MV-4-11 (cell line): ENCODE measurements around the gene STK31.
"Not testable (repeated sequence)": the region's sequence is repeated elsewhere in the genome, so short reads cannot be mapped to it uniquely, and the experiment has no call there.

ENCODE experiments used
- DNase-seq: peaks from one replicate; lab custom pipeline; 2025; lab: John Stamatoyannopoulos, UW

The STK31 gene

DNA sequence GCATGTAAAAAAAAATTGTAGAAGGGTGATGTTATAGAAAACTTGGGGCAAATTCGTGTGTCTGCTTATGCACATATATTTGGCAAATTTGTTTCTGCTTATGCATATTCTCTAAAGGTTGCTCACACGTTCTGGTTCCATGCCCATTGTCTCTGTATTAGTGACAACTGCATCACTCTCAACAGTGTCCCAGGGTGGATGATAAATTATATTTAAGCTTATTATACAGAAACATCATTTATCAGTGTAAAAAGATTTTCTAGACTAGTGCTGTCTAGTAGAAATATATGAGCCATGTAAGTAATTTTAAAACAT lies 4.1 kb downstream of the STK31 start:
- DNase-seq = no peak

- DNase-seq = no peak
These were observed 4.6 kb downstream of the STK31 start for GRCh38 chr7:23714579-23714978.

- no peak for DNase-seq
These were observed 5.1 kb downstream of the STK31 start for GRCh38 chr7:23715099-23715498.

GRCh38 chr7:23717788-23718187 lies 7.8 kb downstream of the STK31 start:
- no peak for DNase-seq

DNA sequence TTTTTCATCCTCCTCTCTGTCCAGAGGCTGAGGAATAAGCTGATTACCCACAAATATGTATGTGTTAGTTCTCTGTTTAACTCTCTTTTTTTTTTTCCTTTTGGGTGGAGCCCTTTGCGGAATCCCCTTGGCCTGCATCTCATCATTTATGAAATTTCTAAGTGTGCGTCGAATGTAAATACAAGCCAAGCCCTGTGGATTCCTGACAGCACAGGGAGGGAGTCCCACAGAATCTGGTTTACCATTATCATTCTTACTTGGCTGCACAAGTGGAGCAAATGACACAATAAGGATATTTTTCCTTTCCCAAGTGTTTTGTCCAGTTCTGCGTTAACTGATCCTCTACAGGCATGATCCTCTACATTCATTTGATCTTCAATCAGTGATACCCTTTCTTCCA lies 11.4 kb downstream of the STK31 start:
- no peak for DNase-seq

- DNase-seq = not testable (repeated sequence)
These were observed 12.7 kb downstream of the STK31 start for GRCh38 chr7:23722587-23723216.

GRCh38 chr7:23724113-23724512 lies 14.1 kb downstream of the STK31 start:
- DNase-seq = not testable (repeated sequence)

DNA sequence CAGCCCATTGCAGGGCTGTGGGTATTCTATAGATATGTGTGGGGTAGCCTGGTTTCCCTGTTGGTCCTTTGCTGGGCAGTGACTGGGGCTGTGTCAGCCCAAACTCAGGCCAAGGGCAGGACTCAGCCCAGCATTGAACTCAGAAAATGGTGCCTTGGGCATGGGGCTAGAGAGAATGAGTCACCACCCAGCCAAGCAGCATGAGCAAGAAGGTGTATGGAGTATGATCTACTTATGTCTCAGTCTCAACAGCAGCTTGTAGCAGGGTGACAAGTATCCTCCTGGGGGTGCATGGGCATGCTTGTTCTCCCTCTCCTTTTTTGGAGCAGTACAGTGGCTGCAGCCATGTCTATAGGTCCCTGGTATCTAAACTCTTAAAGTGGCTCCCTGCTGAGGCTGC lies 32.0 kb downstream of the STK31 start:
- DNase-seq = no peak

DNA sequence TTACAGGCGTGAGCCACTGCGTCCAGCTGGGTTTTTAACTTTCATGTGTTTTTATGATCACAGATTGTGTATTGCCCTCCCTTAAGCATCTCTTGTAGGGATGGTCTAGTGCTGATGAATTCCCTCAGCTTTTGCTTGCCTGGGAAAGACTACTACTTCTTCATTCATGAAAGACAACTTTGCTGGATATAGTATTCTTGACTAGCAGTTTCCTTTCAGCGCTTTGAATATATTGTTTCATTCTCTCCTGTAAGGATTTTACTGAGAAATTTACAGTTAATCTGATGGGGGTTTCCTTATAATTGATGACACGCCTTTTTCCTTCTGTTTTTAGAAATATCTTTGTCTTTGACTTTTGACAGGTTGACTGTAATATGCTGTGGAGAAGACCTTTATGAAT lies 33.2 kb downstream of the STK31 start:
- DNase-seq = no peak

DNA sequence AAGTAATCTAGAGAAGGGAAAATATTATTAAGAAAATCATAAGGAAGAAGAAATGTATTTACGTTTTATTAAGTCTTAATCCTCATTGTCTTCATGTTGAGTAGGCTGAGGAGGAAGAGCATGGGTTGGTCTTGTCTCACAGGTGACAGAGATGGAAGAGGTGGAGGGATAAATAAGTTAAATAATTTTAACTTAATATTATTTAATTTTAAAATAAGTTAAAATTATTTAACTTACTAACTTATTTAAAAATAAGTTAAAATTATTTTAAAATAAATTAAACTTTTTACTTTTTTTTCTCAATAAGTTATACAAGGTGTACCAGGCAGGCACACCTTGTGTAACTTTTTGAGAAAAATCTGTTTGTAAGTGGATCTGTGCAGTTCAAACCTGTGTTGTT lies 36.6 kb downstream of the STK31 start:
- no peak for DNase-seq

DNA sequence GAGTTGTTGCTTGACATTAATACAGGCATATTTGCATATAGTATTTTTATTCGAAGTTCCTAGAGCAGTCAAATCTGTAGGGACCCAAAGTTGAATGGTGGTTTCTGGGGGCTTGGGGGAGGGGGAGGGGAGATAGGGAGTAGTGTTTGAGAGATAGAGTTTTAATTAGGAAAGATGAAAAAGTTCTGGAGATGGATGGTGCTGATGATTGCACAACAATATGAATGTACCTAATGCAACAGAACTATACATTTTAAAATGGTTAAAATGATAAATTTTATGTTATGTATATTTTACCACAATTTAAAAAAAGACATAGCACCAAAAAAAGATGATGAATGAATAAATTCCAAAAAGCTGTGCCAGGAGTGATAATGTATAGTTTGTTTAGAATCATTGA lies 41.8 kb downstream of the STK31 start:
- DNase-seq = no peak

DNA sequence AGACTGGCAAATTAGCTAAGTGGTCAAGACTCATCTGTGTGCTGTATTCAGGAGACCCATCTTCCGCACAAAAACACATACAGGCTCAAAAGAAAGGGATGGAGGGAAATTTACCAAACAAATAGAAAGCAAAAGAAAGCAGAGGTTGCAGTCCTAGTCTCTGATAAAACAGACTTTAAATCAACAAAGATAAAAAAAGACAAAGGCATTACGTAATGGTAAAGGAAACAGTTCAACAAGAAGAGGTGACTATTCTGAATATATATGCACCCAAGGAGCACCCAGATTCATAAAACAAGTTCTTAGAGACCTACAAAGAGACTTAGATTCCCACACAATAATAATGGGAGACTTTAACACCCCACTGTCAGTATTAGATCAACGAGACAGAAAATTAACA lies 48.8 kb downstream of the STK31 start:
- not testable (repeated sequence) for DNase-seq

DNA sequence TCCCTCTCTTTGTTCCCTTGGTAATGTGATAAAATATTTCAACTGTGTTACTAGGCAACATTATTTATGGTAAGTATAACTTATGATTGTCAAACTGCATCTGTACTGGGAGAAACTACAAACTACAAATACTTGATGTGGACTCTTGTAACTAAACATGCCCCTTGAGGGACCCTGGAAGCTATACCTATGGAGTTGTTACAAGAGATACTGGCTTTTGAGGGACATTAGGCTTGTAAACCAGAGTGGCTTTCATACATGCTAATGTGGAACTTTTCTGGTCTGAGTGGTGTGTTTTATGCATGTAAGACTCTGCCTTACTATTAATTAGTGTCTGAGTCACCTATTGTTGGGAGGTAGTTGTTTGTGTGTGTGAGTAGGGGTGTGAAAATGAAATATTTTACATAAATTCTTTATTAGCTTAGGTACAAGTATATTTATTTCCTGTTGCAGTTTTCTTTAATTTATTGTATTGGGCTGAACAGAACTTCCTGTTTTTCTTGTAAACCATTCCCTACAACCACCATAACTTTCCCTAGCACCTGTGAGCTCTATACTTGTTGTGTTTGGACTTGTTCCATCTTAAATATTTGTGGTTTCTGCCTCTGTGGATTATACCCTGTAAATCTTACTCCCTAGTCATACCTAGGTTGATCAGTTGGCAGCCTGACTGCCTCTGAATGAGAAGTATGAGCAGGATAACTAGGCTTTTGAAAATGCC lies 49.8 kb downstream of the STK31 start:
- no peak for DNase-seq

GRCh38 chr7:23765943-23766342 lies 55.9 kb downstream of the STK31 start:
- no peak for DNase-seq

DNA sequence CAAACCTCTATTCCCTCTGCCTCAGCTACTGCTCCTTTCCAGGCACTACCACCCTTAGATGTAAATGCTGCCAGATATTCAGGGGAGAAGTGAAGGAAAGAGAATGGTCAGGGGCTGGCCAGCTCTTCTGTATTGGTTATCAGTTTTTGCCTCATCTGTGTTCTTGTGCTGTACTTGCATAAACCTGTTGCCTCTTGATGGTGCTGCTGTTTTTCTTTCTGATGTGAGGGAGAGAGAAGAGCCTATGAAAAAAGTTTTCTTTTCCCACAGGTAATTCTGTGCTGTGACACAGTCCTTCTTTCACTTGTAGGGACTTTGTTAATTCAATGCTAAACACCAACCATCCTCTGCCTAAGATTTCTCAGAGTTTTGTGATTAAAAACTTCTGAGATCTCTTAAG lies 57.5 kb downstream of the STK31 start:
- DNase-seq = no peak

GRCh38 chr7:23768022-23768421 lies 58.0 kb downstream of the STK31 start:
- no peak for DNase-seq

GRCh38 chr7:23779185-23779800 lies 69.3 kb downstream of the STK31 start:
- DNase-seq = not testable (repeated sequence)

DNA sequence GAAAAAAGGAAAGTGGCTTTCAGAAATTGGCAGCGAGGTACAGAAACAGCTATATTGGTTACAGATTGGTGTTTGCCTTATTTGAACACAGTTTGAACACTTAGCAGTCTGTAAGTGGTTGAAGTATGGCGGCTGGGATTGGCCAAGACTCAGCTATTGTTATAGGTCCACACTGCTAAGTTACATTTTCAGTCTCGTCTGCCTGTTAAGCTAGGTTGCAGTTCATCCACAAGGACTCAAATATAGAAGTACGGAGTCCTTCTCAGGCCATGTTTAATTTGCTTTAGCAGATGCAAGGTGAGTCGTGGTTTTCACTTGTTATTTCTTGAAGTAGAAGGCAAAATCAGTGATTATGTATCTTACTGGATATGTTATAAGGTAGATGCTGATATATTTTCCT lies 73.1 kb downstream of the STK31 start:
- DNase-seq = no peak

DNA sequence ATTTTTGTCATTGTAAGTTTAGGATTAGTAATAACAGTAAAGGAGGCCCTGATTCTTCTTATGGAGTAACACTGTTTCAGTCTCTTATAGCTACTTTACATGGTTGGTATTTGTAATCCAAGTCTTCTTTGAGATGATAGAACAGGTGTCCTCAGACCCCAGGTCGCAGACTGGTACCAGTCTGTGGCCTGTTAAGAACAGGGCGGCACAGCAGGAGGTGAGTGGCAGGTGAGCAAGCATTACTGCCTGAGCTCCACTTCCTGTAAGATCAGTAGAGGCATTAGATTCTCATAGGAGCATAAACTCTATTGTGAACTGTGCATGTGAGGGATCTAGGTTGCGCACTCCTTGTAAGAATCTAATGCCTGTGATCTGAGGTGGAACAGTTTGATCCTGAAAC lies 77.3 kb downstream of the STK31 start:
- no peak for DNase-seq

DNA sequence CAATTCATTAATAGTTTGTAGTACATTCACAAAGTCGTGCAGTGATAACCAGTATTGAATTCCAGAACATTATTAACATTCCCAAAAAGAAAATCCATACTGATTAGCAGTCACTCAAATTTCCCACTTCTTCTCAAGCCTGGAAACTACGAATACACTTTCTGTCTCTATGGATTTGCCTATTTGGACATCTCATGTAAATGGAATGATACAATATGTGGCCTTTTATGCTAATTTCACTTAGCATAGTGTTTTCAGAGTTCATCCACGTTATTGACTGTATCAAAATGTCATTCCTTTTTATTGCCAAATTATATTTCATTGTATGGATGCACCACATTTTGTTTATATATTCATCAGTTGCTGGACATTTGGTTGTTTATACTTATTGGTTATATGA lies 78.8 kb downstream of the STK31 start:
- no peak for DNase-seq

- DNase-seq = no peak
These were observed 81.7 kb downstream of the STK31 start for GRCh38 chr7:23791721-23792120.

DNA sequence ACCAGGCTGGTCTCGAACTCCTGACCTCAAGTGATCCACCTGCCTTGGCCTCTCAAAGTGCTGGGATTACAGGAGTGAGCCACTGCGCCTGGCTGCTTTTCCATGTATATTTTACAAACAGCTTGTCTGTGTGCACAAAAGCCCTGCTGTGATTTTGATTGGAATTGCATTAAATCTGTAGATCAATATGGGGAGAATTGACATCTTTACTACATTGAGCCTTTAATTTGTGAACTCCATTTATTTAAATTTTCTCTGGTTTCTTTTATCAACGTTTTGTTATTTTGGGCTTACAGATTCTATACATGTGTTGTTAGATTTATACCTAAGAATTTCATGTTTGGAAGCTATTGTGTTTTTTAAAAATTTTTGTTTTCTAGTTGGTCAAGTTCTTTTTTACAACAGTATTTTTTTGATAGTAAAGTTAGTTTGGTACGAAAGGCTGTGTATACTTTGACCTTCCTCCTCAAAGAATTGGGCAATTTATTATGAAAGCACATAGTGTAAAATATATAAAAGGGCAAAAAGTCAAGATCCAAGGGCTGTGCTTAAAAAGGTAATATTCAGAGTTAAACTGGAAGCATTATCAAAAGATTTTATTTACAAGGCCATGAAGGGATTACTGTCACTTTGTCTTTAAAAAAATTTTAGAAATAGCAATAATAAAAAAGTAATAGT lies 92.8 kb downstream of the STK31 start:
- no peak for DNase-seq

GRCh38 chr7:23804707-23805106 lies 94.7 kb downstream of the STK31 start:
- DNase-seq = no peak
